T-helper 2 cell treated with Interferon-gamma antibody and Interleukin-4, amounts not matched to agents 5 μg/mL and 100 μg/mL, for 36 hours (primary cell): Measurements from ENCODE around the gene FAM13A.

Experiments used
- DNase-seq: peaks from one replicate; pipeline ENCODE4 v3.0.0; 2021; ENCODE audit warnings: low spot score
- H3K27ac Mint-ChIP-seq: one replicate; pipeline ENCODE4 v1.8.0; 2021; ENCODE audit warnings: mild to moderate bottlenecking, mixed read lengths
- H3K27me3 Mint-ChIP-seq: one replicate; pipeline ENCODE4 v1.8.0; 2021; ENCODE audit warnings: low read depth, mixed read lengths
- H3K36me3 Mint-ChIP-seq: one replicate; pipeline ENCODE4 v1.8.0; 2021; ENCODE audit warnings: low read depth, mixed read lengths
- H3K4me1 Mint-ChIP-seq: one replicate; pipeline ENCODE4 v1.8.0; 2021; ENCODE audit warnings: low read depth, mixed read lengths
- H3K4me3 Mint-ChIP-seq: one replicate; pipeline ENCODE4 v1.8.0; 2022; ENCODE audit warnings: mild to moderate bottlenecking, moderate library complexity, mixed read lengths
- H3K9me3 Mint-ChIP-seq: one replicate; pipeline ENCODE4 v1.8.0; 2021; ENCODE audit warnings: mixed read lengths

FAM13A gene

DNA sequence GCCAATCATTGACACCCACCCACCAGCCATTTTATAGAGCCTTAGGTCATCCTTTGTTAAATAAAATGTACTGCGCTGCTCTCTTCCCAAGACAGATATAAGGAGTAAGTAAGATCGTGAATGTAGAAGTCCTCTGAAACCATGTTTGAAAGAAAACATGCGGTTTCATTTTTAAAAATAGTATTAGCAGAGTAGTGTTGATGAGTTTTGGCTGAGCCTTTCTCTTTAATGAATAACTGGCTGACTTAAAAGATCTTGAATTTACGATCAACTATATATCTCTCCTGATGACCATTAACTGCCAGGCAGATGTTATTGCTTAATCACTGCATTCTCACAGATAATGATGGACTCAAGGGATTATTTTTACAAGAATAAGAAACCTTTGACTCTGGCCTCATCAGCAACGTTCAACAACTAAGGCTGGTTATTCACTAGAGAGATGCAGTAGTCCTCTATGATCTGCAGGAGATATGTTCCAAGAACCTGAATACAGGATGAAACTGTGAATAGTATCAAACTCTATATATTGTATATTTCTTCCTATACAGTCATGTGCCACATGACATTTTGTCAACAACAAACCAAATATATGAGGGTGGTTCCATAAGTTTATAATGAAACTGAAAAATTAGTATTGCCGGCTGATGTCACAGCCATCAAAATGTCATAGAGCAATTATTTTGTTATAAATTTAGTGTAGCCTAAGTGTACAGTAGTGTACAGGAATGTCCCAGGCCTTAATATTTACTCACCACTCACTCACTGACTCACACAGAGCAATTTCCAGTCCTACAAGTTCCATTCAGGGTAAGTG lies 80.8 kb downstream of the FAM13A start:
- Mint-ChIP-seq H3K9me3 (no peaks in the 10 kb centered on the region), H3K27me3 (no peaks in the 10 kb centered on the region), H3K4me3 (no peak overlapping the region), H3K36me3 (no peaks in the 10 kb centered on the region), H3K4me1 (no peaks in the 10 kb centered on the region), H3K27ac (no peak overlapping the region)
- no peak for DNase-seq

DNA sequence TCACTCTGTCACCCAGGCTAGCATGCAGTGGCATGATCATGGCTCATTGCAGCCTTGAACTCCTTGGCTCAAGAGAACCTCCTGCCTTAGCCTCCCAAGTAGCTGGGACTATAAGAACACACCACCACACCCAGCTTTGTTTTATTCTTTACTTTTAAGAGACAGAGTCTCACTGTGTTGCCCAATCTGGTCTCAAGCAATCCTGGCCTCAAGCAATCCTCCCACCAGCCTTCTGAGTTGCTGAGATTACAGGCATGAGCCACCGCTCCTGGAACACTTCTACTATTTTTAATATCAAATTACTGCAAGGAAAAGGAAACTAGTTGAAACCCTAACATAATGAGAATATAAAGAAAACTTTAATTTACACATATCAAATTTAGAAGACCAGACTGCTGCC lies 85.4 kb downstream of the FAM13A start:
- H3K27ac Mint-ChIP-seq: no peak overlapping the region
- no peaks in the 10 kb centered on the region for H3K9me3 Mint-ChIP-seq
- no peak overlapping the region for H3K4me3 Mint-ChIP-seq
- no peaks in the 10 kb centered on the region for H3K4me1 Mint-ChIP-seq
- DNase-seq: no peak
- H3K27me3 Mint-ChIP-seq: no peaks in the 10 kb centered on the region
- no peaks in the 10 kb centered on the region for H3K36me3 Mint-ChIP-seq

DNA sequence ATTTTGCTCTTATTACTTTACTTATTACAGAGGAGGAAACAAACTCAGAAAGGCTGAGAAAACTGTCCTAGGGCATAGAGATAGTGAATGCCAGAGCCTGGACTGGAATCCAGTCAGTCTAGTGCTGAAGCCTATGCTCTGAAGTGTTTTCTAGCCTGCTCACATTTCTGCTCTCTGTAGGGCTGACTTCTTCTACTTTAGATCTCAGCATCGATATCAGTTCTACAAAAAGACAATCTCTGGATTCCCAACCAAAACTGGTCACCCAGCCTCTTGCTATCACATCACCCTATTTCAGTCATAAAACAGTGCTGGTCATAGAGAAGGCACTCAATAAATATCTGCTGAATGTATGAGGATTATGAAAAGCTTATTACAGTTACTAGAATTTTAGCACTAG lies 87.2 kb downstream of the FAM13A start:
- H3K4me1 Mint-ChIP-seq: no peaks in the 10 kb centered on the region
- no peaks in the 10 kb centered on the region for H3K9me3 Mint-ChIP-seq
- no peak overlapping the region for H3K27ac Mint-ChIP-seq
- no peaks in the 10 kb centered on the region for H3K27me3 Mint-ChIP-seq
- no peak for DNase-seq
- no peaks in the 10 kb centered on the region for H3K36me3 Mint-ChIP-seq
- H3K4me3 Mint-ChIP-seq: no peak overlapping the region

DNA sequence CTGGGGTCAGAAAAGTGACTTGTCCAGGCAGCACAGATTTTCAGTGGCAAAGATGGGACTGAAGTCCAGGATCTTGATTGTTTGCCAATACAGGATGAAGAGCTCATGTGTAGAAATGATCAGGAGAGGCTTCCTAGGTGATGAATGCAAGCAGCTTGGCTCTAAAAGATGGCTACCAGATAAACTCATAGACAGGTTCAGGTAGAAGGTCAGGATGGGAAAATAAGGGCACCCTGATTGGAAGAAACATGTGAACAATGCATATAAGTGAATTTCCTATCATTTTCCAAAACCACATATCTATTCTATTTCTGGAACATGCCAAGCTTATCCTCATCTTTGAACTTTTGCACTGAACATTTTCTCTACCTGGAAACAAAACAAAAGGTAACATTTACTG lies 87.7 kb downstream of the FAM13A start:
- no peaks in the 10 kb centered on the region for H3K36me3 Mint-ChIP-seq
- no peak overlapping the region for H3K4me3 Mint-ChIP-seq
- DNase-seq: no peak
- no peaks in the 10 kb centered on the region for H3K27me3 Mint-ChIP-seq
- no peak overlapping the region for H3K27ac Mint-ChIP-seq
- no peaks in the 10 kb centered on the region for H3K4me1 Mint-ChIP-seq
- no peaks in the 10 kb centered on the region for H3K9me3 Mint-ChIP-seq

- Mint-ChIP-seq H3K36me3 (no peaks in the 10 kb centered on the region), H3K4me3 (no peak overlapping the region), H3K27ac (no peak overlapping the region), H3K4me1 (peaks cover 3% of the 10 kb centered on the region), H3K27me3 (no peaks in the 10 kb centered on the region), H3K9me3 (no peaks in the 10 kb centered on the region)
- no peak for DNase-seq
These were observed 89.1 kb downstream of the FAM13A start for GRCh38 chr4:88967883-88968331.

GRCh38 chr4:88965053-88965452 lies 91.9 kb downstream of the FAM13A start:
- Mint-ChIP-seq H3K4me3 (no peak overlapping the region), H3K27ac (no peak overlapping the region), H3K4me1 (peaks cover 7% of the 10 kb centered on the region), H3K27me3 (no peaks in the 10 kb centered on the region), H3K9me3 (no peaks in the 10 kb centered on the region), H3K36me3 (no peaks in the 10 kb centered on the region)
- no peak for DNase-seq

GRCh38 chr4:88964450-88964849 lies 92.5 kb downstream of the FAM13A start:
- H3K36me3 Mint-ChIP-seq: no peaks in the 10 kb centered on the region
- H3K27ac Mint-ChIP-seq: no peak overlapping the region
- H3K9me3 Mint-ChIP-seq: no peaks in the 10 kb centered on the region
- no peak for DNase-seq
- no peak overlapping the region for H3K4me3 Mint-ChIP-seq
- H3K27me3 Mint-ChIP-seq: no peaks in the 10 kb centered on the region
- peaks cover 7% of the 10 kb centered on the region for H3K4me1 Mint-ChIP-seq

- H3K36me3 Mint-ChIP-seq: no peaks in the 10 kb centered on the region
- H3K4me3 Mint-ChIP-seq: no peak overlapping the region
- no peak for DNase-seq
- no peak overlapping the region for H3K27ac Mint-ChIP-seq
- no peaks in the 10 kb centered on the region for H3K27me3 Mint-ChIP-seq
- H3K9me3 Mint-ChIP-seq: no peaks in the 10 kb centered on the region
- peaks cover 7% of the 10 kb centered on the region for H3K4me1 Mint-ChIP-seq
These were observed 93.2 kb downstream of the FAM13A start for GRCh38 chr4:88963817-88964216.

- no peak overlapping the region for H3K4me3 Mint-ChIP-seq
- no peak for DNase-seq
- H3K36me3 Mint-ChIP-seq: no peaks in the 10 kb centered on the region
- peaks cover 7% of the 10 kb centered on the region for H3K4me1 Mint-ChIP-seq
- no peaks in the 10 kb centered on the region for H3K9me3 Mint-ChIP-seq
- no peak overlapping the region for H3K27ac Mint-ChIP-seq
- H3K27me3 Mint-ChIP-seq: no peaks in the 10 kb centered on the region
These were observed 94.6 kb downstream of the FAM13A start for GRCh38 chr4:88962396-88962795.

GRCh38 chr4:88960576-88960975 lies 96.4 kb downstream of the FAM13A start:
- H3K27ac Mint-ChIP-seq: no peak overlapping the region

DNA sequence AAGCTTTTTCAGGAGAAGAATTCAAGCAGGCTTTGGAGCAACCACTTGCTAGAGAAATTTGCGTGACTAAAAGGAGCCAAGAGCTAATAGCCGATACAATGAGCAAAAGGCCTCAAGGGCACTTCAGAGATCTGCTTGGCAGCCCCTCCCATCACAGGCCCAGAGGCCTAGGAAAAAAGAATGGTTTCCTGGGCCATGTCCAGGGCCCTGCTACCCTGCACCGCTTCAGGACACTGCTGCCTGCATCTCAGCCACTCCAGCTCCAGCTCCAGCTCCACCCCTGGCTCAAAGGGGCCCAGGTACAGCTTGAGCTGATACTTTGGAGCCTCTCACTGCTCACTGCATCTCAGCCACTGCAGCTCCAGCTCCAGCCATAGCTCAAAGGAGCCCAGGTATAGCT lies 98.9 kb downstream of the FAM13A start:
- H3K4me1 Mint-ChIP-seq: peaks cover 12% of the 10 kb centered on the region
- H3K9me3 Mint-ChIP-seq: no peaks in the 10 kb centered on the region

More at GRCh38 chr4:88960576-88960975, 96.4 kb downstream of the FAM13A start:
- Mint-ChIP-seq H3K36me3 (no peaks in the 10 kb centered on the region), H3K4me1 (peaks cover 7% of the 10 kb centered on the region), H3K9me3 (no peaks in the 10 kb centered on the region), H3K27me3 (no peaks in the 10 kb centered on the region), H3K4me3 (no peak overlapping the region)
- no peak for DNase-seq

GRCh38 chr4:88957570-88957969 lies 99.4 kb downstream of the FAM13A start:
- H3K4me3 Mint-ChIP-seq: no peak overlapping the region
- no peak overlapping the region for H3K27ac Mint-ChIP-seq
- no peaks in the 10 kb centered on the region for H3K9me3 Mint-ChIP-seq
- peaks cover 12% of the 10 kb centered on the region for H3K4me1 Mint-ChIP-seq
- no peak for DNase-seq
- H3K36me3 Mint-ChIP-seq: no peaks in the 10 kb centered on the region
- H3K27me3 Mint-ChIP-seq: no peaks in the 10 kb centered on the region

More for the DNA sequence above, 98.9 kb downstream of the FAM13A start:
- H3K4me3 Mint-ChIP-seq: no peak overlapping the region
- H3K27ac Mint-ChIP-seq: no peak overlapping the region
- no peaks in the 10 kb centered on the region for H3K27me3 Mint-ChIP-seq
- no peak for DNase-seq
- no peaks in the 10 kb centered on the region for H3K36me3 Mint-ChIP-seq

- Mint-ChIP-seq H3K4me3 (no peak overlapping the region), H3K27me3 (no peaks in the 10 kb centered on the region), H3K27ac (no peak overlapping the region), H3K4me1 (peaks cover 12% of the 10 kb centered on the region), H3K36me3 (no peaks in the 10 kb centered on the region), H3K9me3 (no peaks in the 10 kb centered on the region)
- no peak for DNase-seq
These were observed 101.2 kb downstream of the FAM13A start for GRCh38 chr4:88955580-88956380.

DNA sequence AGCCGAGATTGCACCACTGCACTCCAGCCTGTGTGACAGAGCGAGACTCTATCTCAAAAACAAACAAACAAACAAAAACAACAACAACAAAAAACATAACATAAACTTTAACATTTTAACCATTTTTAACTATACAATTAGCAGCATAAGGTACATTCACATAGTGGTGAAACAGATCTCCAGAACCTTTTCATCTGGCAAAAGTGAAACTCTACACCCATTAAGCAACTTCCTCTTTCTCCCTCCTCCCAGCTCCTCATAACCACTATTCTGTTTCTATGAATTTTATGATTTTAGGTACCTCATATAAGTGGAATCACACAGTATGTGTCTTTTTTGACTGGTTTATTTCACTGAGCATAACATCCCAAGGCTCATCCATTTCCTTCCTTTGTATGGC lies 103.6 kb downstream of the FAM13A start:
- Mint-ChIP-seq H3K4me3 (peak overlapping the region; percentile 55), H3K4me1 (peaks cover 11% of the 10 kb centered on the region), H3K36me3 (no peaks in the 10 kb centered on the region), H3K9me3 (no peaks in the 10 kb centered on the region), H3K27ac (peak overlapping the region; percentile 34), H3K27me3 (no peaks in the 10 kb centered on the region)
- no peak for DNase-seq
